Ishikawa (cell line): Measurements from ENCODE around the gene TIMP1.

ENCODE experiments used
- CEBPB ChIP-seq: IDR thresholded peaks from 2 replicates; pipeline ENCODE4 v1.6.1; 2012
- CREB1 ChIP-seq: IDR thresholded peaks from 2 replicates; pipeline ENCODE4 v1.6.1; 2012; ENCODE audit warnings: low read depth
- EGR1 ChIP-seq: IDR thresholded peaks from 2 replicates; pipeline ENCODE4 v1.6.1; 2012
- EP300 ChIP-seq: IDR thresholded peaks from 2 replicates; pipeline ENCODE4 v1.6.1; 2012; ENCODE audit warnings: borderline replicate concordance
- FOXM1 ChIP-seq: IDR thresholded peaks from 2 replicates; pipeline ENCODE4 v1.6.1; 2012; ENCODE audit warnings: low read depth, borderline replicate concordance
- MAX ChIP-seq: IDR thresholded peaks from 2 replicates; pipeline ENCODE4 v1.6.1; 2012
- NFIC ChIP-seq: IDR thresholded peaks from 2 replicates; pipeline ENCODE4 v1.6.1; 2012
- RAD21 ChIP-seq: IDR thresholded peaks from 2 replicates; pipeline ENCODE4 v1.6.1; 2012; ENCODE audit warnings: low read depth
- REST ChIP-seq: IDR thresholded peaks from 2 replicates; pipeline ENCODE4 v1.6.1; 2012; ENCODE audit warnings: low read depth, mild to moderate bottlenecking
- TAF1 ChIP-seq: IDR thresholded peaks from 2 replicates; pipeline ENCODE4 v1.6.1; 2012; ENCODE audit warnings: low read depth, mild to moderate bottlenecking
- TCF12 ChIP-seq: IDR thresholded peaks from 2 replicates; pipeline ENCODE4 v1.6.1; 2012; ENCODE audit warnings: low read depth
- TEAD4 ChIP-seq: IDR thresholded peaks from 2 replicates; pipeline ENCODE4 v1.6.1; 2012
- USF1 ChIP-seq: IDR thresholded peaks from 2 replicates; pipeline ENCODE4 v1.6.1; 2012
- YY1 ChIP-seq: IDR thresholded peaks from 2 replicates; pipeline ENCODE4 v1.6.1; 2012; ENCODE audit warnings: low read depth
- ZBTB7A ChIP-seq: IDR thresholded peaks from 2 replicates; pipeline ENCODE4 v1.6.1; 2012; ENCODE audit warnings: low read depth

Gene TIMP1

GRCh38 chrX:47619486-47620302, 37.5 kb downstream of the TIMP1 start, which contains the start of gene SYN1:
Gene SYN1, minus strand, starts transcription at chrX:47619857. Its CDS starts 129 bp downstream, at chrX:47619728.
- TF ChIP-seq TEAD4, result no peak
- TF ChIP-seq YY1, result 0 out of 2 replicates have a peak, but pooled peaks have one; percentile 14
- no peak for TF ChIP-seq CEBPB
- TF ChIP-seq TAF1, result no peak
- peak; percentile 35; the same call in 1 of the 2 replicates for TF ChIP-seq MAX
- no peak for TF ChIP-seq NFIC
- TF ChIP-seq ZBTB7A, result no peak
- TF ChIP-seq REST, result peak; percentile 93
- no peak for TF ChIP-seq FOXM1
- no peak for TF ChIP-seq USF1
- TF ChIP-seq TCF12, result no peak
- peak; percentile 52; the same call in 1 of the 2 replicates for TF ChIP-seq CREB1
- peak; percentile 43; the same call in 1 of the 2 replicates for TF ChIP-seq EP300
- no peak for TF ChIP-seq RAD21
- peak; percentile 94 for TF ChIP-seq EGR1

GRCh38 chrX:47620303-47620685, 38.1 kb downstream of the TIMP1 start:
- no peak for TF ChIP-seq REST
- TF ChIP-seq CEBPB, result no peak
- TF ChIP-seq RAD21, result no peak
- TF ChIP-seq NFIC, result no peak
- no peak for TF ChIP-seq TEAD4
- TF ChIP-seq ZBTB7A, result no peak
- TF ChIP-seq CREB1, result no peak
- no peak for TF ChIP-seq MAX
- no peak for TF ChIP-seq YY1
- TF ChIP-seq EGR1, result no peak
- TF ChIP-seq FOXM1, result no peak
- TF ChIP-seq USF1, result no peak
- no peak for TF ChIP-seq EP300
- no peak for TF ChIP-seq TAF1
- no peak for TF ChIP-seq TCF12

- no peak for TF ChIP-seq TEAD4
- TF ChIP-seq RAD21, result no peak
- no peak for TF ChIP-seq ZBTB7A
- no peak for TF ChIP-seq REST
- TF ChIP-seq EGR1, result no peak
- TF ChIP-seq NFIC, result no peak
- TF ChIP-seq YY1, result no peak
- no peak for TF ChIP-seq USF1
Measured at GRCh38 chrX:47621851-47622250, 39.6 kb downstream of the TIMP1 start.
